GM10248 (cell line): ENCODE data around the gene AFP.

Source experiments
- CTCF ChIA-PET: fragments of 300-600 bp; sonication (Branson Sonifier 250); formaldehyde crosslinking; extraction: SDS; loops from one replicate; lab custom pipeline; 2021; ENCODE audit warnings: antibody characterized with exemption; lab: Yijun Ruan, JAX
- POLR2A ChIA-PET: fragments of 350-650 bp; sonication (Branson Sonifier 250); formaldehyde crosslinking; extraction: SDS; loops from one replicate; lab custom pipeline; 2020; ENCODE audit warnings: antibody characterized with exemption; lab: Yijun Ruan, JAX
- DNase-seq: peaks from one replicate; pipeline ENCODE4 v3.0.0; 2012; ENCODE audit errors: extremely low spot score
- CTCF ChIP-seq: IDR thresholded peaks from 2 replicates; pipeline ENCODE4 v1.5.1; 2012; ENCODE audit warnings: mild to moderate bottlenecking, low read depth; ENCODE audit errors: extremely low read depth, missing control alignments, control extremely low read depth

AFP gene

GRCh38 chr4:73459048-73459421, 23.0 kb downstream of the AFP start:
- CTCF ChIA-PET: interaction anchor here (0.9 to 3.9 kb wide), 5 partner anchors 9 to 19 kb away, joined by 3 to 23 read pairs (median 3); no protein-coding TSS in a partner anchor
- DNase-seq: no peak
- POLR2A ChIA-PET: interaction anchor here (0.6 kb wide), 1 partner anchor 986 kb away, joined by 3 read pairs; no protein-coding TSS in a partner anchor
- no peak for TF ChIP-seq CTCF

GRCh38 chr4:73460913-73461522, 25.0 kb downstream of the AFP start:
- CTCF ChIA-PET: interaction anchor here (2.6 kb wide), 1 partner anchor 15 kb away, joined by 8 read pairs; no protein-coding TSS in a partner anchor
- POLR2A ChIA-PET: no interaction called here

GRCh38 chr4:73468170-73468569, 32.1 kb downstream of the AFP start:
- no peak for TF ChIP-seq CTCF
- ChIA-PET POLR2A (no interaction called here), CTCF (interaction anchor here (0.6 to 1.9 kb wide), 3 partner anchors 9 to 39 kb away, joined by 3 to 5 read pairs (median 3); no protein-coding TSS in a partner anchor)
- no peak for DNase-seq

More at GRCh38 chr4:73460913-73461522, 25.0 kb downstream of the AFP start:
- DNase-seq: no peak
- no peak for TF ChIP-seq CTCF

- CTCF ChIA-PET: interaction anchor here (1.1 to 1.8 kb wide), 3 partner anchors 13 to 27 kb away, joined by 3 to 6 read pairs (median 3); no protein-coding TSS in a partner anchor
- TF ChIP-seq CTCF: no peak
- no peak for DNase-seq
- POLR2A ChIA-PET: no interaction called here
These were observed 34.7 kb downstream of the AFP start for GRCh38 chr4:73470728-73471127.

GRCh38 chr4:73477176-73477575, 41.2 kb downstream of the AFP start:
- DNase-seq: no peak
- POLR2A ChIA-PET: no interaction called here
- CTCF ChIA-PET: interaction anchor here (0.9 kb wide), 1 partner anchor 31 kb away, joined by 4 read pairs; no protein-coding TSS in a partner anchor
- TF ChIP-seq CTCF: no peak

GRCh38 chr4:73479323-73479722, 43.3 kb downstream of the AFP start:
- no peak for DNase-seq
- TF ChIP-seq CTCF: no peak
- POLR2A ChIA-PET: no interaction called here
- CTCF ChIA-PET: interaction anchor here (1.2 to 1.3 kb wide), 3 partner anchors 8 to 138 kb away, joined by 3 read pairs; no protein-coding TSS in a partner anchor
